HG03045 (cell line): ENCODE data around the gene COG2.
"Not testable (repeated sequence)": the region's sequence is repeated elsewhere in the genome, so short reads cannot be mapped to it uniquely, and the experiment has no call there.

Experiments
- ATAC-seq: cut with Tn5 transposase; IDR thresholded peaks from one replicate; pipeline ENCODE4 v1.9.1; 2021; ENCODE audit warnings: mild to moderate bottlenecking, moderate library complexity; ENCODE audit not compliant: unreplicated experiment

COG2 gene

GRCh38 chr1:230698964-230699363, 56.7 kb downstream of the COG2 start:
- not testable (repeated sequence) for ATAC-seq

GRCh38 chr1:230699716-230700115, 57.4 kb downstream of the COG2 start:
- no peak for ATAC-seq

GRCh38 chr1:230700132-230700531, 57.9 kb downstream of the COG2 start:
- no peak for ATAC-seq

- ATAC-seq: no peak
These were observed 59.2 kb downstream of the COG2 start for GRCh38 chr1:230701434-230701833.

GRCh38 chr1:230701895-230702768, 59.9 kb downstream of the COG2 start:
- ATAC-seq: no peak

GRCh38 chr1:230702934-230703678, 60.8 kb downstream of the COG2 start:
- no peak for ATAC-seq

- no peak for ATAC-seq
These were observed 61.6 kb downstream of the COG2 start for GRCh38 chr1:230703679-230704385.

GRCh38 chr1:230704830-230705229, 62.5 kb downstream of the COG2 start:
- ATAC-seq: no peak

- ATAC-seq: no peak
These were observed 63.2 kb downstream of the COG2 start for GRCh38 chr1:230705289-230706019.

GRCh38 chr1:230706020-230706699, 63.9 kb downstream of the COG2 start:
- no peak for ATAC-seq

GRCh38 chr1:230706887-230707731, 64.8 kb downstream of the COG2 start:
- ATAC-seq: no peak

GRCh38 chr1:230707732-230708630, 65.7 kb downstream of the COG2 start:
- no peak for ATAC-seq

- no peak for ATAC-seq
These were observed 66.6 kb downstream of the COG2 start for GRCh38 chr1:230708631-230709580.

- ATAC-seq: no peak
These were observed 67.6 kb downstream of the COG2 start for GRCh38 chr1:230709619-230710542.

GRCh38 chr1:230710543-230710904, 68.2 kb downstream of the COG2 start:
- no peak for ATAC-seq

GRCh38 chr1:230711245-230711644, 69.0 kb downstream of the COG2 start:
- ATAC-seq: no peak
